Measurements from ENCODE around the gene ACTR1A. TPM values are rescaled to one million over a fixed set of nuclear protein-coding genes. Genes with fewer than 3 reads are reported as not detected.

The ACTR1A gene
- total RNA-seq: 197 and 213 TPM in 2 replicates

DNA sequence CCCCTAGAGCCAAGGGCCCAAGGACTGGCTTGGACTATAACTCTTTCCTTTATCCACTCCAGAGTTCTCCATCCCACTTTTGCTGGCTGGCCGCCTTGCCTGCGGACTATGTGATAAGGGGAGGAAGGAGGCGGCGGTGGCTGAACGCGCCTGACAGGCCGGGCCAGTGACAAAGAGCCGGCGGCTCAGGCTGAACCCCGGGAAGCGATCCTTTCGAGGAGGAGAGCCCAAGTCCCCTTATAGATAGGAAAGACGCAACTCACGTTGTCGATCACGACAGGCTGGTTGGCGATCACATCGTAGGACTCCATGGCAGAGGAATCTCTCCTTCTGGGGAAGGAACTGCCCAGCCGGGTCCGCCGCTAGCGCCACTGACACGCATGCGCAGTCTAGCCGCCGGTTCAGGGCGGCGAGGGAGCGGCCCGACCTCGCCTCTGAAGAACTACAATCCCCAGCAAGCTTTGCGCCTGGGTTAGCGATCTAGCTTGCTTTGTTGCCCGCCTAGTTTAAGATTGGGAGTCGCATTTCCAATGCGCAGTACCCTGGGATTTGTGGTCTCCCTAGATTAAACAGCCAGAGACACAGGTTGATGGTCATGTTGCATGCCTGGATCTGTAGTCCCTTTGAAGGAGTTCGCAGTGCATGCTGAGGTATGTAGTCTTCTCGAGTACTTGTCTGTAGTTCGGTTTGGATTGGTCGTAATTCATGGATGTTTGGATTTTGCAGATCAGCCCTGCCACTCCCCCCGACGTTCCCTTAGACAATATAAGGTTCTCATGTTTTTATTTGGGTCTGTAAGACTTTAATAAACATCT lies at the start of gene ACTR1A:
Gene ACTR1A (minus strand): TSS at position 376 of the 815 bp plus-strand sequence. CDS start 65 bp downstream, at position 311.

DNA sequence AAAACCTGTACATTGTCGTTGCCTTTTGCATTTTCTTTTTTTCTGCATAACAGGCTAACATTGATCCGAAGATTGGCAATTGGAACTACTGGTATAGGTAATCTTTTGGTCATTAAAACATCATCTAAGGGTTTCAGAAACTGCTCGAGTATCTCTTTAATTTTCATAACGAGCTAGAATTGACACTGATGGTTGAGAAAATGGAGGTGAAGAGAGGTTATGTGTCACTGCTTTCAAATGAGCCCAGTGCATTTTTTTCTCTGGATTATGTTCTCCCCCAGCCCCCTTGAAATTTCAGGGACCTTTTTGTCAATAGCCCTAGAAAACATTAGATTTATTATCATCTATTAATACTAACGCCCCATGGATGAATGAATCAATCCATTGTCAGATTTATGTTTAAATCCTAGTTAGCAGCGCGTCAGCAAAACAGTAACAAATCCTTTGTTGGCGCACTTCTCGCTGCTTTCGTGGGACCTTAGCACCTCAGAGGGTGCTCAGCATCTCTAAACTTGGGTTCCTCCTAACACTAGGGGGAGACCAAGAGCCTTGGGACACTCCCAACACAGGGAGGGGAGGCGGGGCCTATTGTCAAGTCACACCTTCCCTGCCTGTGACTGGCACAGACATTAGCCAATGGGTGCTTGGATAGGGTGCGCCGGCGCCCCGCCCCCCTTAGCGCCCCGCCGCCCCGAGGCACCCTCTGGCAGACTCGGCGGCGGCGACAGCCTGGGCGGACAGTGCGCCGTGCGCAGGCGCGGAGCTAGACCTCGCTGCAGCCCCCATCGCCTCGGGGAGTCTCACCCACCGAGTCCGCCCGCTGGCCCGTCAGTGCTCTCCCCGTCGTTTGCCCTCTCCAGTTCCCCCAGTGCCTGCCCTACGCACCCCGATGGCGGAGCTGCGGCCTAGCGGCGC lies 1.0 kb upstream of the ACTR1A start, which contains the start of gene SUFU:
Gene SUFU (plus strand): TSS at position 709 of the 915 bp plus-strand sequence. CDS start 181 bp downstream, at position 890.

GRCh38 chr10:102451105-102451969 lies 51.2 kb downstream of the ACTR1A start, which contains the start of gene C10orf95:
C10orf95 (minus strand) TSS chr10:102451543; CDS start chr10:102451093, 450 bp downstream.

DNA sequence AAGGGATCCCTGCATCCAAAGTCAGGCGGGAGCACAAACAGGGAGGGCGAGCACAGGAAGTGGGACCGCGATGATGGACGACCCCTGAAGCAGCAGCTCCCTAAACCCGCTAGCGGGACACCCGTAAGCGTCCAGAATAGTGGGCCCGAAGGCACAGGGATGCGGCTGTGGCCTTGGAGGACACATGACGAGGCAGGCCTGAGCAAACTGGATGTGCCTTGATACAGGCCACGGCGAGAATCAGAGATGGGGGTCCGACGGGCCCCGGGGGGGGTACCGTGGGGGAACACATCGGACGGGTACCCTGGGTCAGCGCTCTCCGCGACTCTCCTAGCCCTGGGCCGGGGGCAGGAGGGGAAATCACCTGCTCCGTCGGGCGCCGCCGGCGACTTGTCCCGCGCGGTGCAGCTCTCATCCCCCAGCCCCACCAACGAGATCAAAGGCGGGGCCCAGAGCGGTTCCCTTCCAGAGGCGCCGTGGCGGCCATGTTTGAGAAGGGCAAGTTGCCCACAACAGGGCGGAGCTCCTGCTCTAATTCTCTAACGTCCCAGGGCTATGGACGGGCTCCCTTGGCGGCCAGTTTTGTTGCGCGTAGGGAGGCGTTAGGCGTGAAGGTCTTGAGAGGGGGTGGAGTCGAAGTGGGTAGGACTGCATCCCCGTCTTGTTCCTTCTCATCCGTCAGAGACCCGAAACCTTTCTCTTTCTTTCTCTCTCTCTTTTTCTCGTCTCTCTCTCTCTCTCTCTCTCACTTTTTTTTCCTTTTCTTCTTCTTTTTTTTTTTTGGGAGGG lies 70.2 kb downstream of the ACTR1A start, which contains the start of gene CUEDC2:
Gene CUEDC2 (minus strand): TSS at position 413 of the 789 bp plus-strand sequence. CDS start 7,386 bp downstream, outside the sequence.

Small RNA genes lying within 50 kb of the gene (small RNA-seq; reads per million reads assigned to genes)
- 25.9 reads per million, percentile 97 among the genes with 10 or more reads in this experiment for gene MIR146B

Other genes starting within 250 kb of the ACTR1A start
- 27.1 and 28.0 TPM in 2 replicates for gene NFKB2, start 107.0 kb downstream of the ACTR1A start, total RNA-seq
- gene PSD, start 83.9 kb downstream of the ACTR1A start, total RNA-seq: 0.33 TPM in 1 of 2 replicates, not detected in the other
- 5.1 and 9.8 TPM in 2 replicates for gene FBXL15, start 81.9 kb downstream of the ACTR1A start, total RNA-seq
- gene CUEDC2, start 70.1 kb downstream of the ACTR1A start, total RNA-seq: 40.4 and 75.5 TPM in 2 replicates
- gene C10orf95, start 51.2 kb downstream of the ACTR1A start, total RNA-seq: not detected in 2 replicates
- 5.8 and 6.9 TPM in 2 replicates for gene SUFU, start 1.3 kb upstream of the ACTR1A start, total RNA-seq
- gene TRIM8, start 141.8 kb upstream of the ACTR1A start, total RNA-seq: 107 and 144 TPM in 2 replicates
- gene ARL3, start 211.7 kb upstream of the ACTR1A start, total RNA-seq: 3.6 and 3.9 TPM in 2 replicates
- 4.6 and 7.1 TPM in 2 replicates for gene SFXN2, start 211.9 kb upstream of the ACTR1A start, total RNA-seq
- 77.4 and 83.7 TPM in 2 replicates for gene WBP1L, start 241.2 kb upstream of the ACTR1A start, total RNA-seq

Measured in vein endothelial cell (primary cell).